Measurements from ENCODE around the gene ZNF638. TPM values are rescaled to one million over a fixed set of nuclear protein-coding genes. Genes with fewer than 3 reads are reported as not detected.

ZNF638 gene
- total RNA-seq, 1 experiment from 2014 or later, result 108 TPM

- no peak for TF ChIP-seq ZBTB33 (IDR thresholded peaks at IDR 0.05; ENCODE audit: extremely low read depth, insufficient replicate concordance, low read length)
These were observed 4.8 kb downstream of the ZNF638 start (continued) for GRCh38 chr2:71336384-71336783.

GRCh38 chr2:71336802-71337201 lies 5.2 kb downstream of the ZNF638 start:
- TF ChIP-seq POLR2AphosphoS5 (IDR thresholded peaks at IDR 0.05; ENCODE audit: low read depth, low read length), result no peak
- TF ChIP-seq SP1 (IDR thresholded peaks at IDR 0.05; ENCODE audit: low read depth), result no peak
- TF ChIP-seq ELF1 (IDR thresholded peaks at IDR 0.05; ENCODE audit: borderline replicate concordance, low read depth), result no peak
- TF ChIP-seq SIN3A (IDR thresholded peaks at IDR 0.05; ENCODE audit: low read depth), result no peak
- TF ChIP-seq SRF (IDR thresholded peaks at IDR 0.05; ENCODE audit: low read depth), result no peak
- TF ChIP-seq MAX (IDR thresholded peaks at IDR 0.05), result no peak
- TF ChIP-seq RAD21 (IDR thresholded peaks at IDR 0.05; ENCODE audit: low read depth), result no peak
- TF ChIP-seq TCF7L2 (IDR thresholded peaks at IDR 0.05; ENCODE audit: borderline replicate concordance, extremely low read depth, insufficient read depth, insufficient read length), result no peak
- no peak for TF ChIP-seq EZH2phosphoT487 (IDR thresholded peaks at IDR 0.05; ENCODE audit: borderline replicate concordance)
- no peak for TF ChIP-seq CTCF (IDR thresholded peaks at IDR 0.05 in 2 of 3, conservative IDR thresholded peaks at IDR 0.05 in 1 of 3; ENCODE audit: borderline replicate concordance in 1 of 3, insufficient read depth in 1 of 3, low read depth in 2 of 3, low read length in 2 of 3)
- no peak for TF ChIP-seq CEBPB (IDR thresholded peaks at IDR 0.05; ENCODE audit: low read depth)
- TF ChIP-seq FOSL1 (IDR thresholded peaks at IDR 0.05; ENCODE audit: low read depth), result no peak
- no peak for TF ChIP-seq ZFX (IDR thresholded peaks at IDR 0.05)
- peaks cover 100% of the 10 kb centered on the region for H3K79me2 ChIP-seq (ENCODE audit: insufficient read depth, low read length)
- no peak overlapping the region for H3K9ac ChIP-seq (ENCODE audit: low read length)
- H3K27ac ChIP-seq (ENCODE audit: low read depth, low read length), result no peak overlapping the region
- no peaks in the 10 kb centered on the region for H3K27me3 ChIP-seq (ENCODE audit: insufficient read depth, low read length)
- ChIA-PET POLR2A (no interaction called here), CTCF (interaction anchor here (0.7 kb wide), 1 partner anchor 1551 kb away, joined by 3 read pairs; no protein-coding TSS in a partner anchor), RAD21 (ENCODE audit: low non-redundant PET in 1 of 2, low total read pairs in 2 of 2, uncharacterized antibody in 2 of 2, unreplicated experiment in 2 of 2) (no interaction called here)
- intact Hi-C loops (cut with micrococcal nuclease), result loop anchor here (10.0 kb wide), 1 partner anchor 112 kb away; the partner anchor contains the start of gene PAIP2B
- H3K4me2 ChIP-seq (ENCODE audit: low read length), result no peak overlapping the region
- H3K36me3 ChIP-seq (ENCODE audit: control insufficient read depth in 1 of 2, insufficient read depth in 2 of 2, low read length in 2 of 2), result no peaks in the 10 kb centered on the region
- no peak overlapping the region for H2AFZ ChIP-seq (ENCODE audit: low read depth, low read length, poor library complexity, severe bottlenecking)
- H3K4me1 ChIP-seq (ENCODE audit: control insufficient read depth in 1 of 2, insufficient read depth in 2 of 2, low read length in 2 of 2), result peaks cover 0 to 10% of the 10 kb centered on the region in 2 experiments; a peak in 2 of 4 replicates
- no peaks in the 10 kb centered on the region for H3K9me2 ChIP-seq (ENCODE audit: insufficient read depth)
- no peak overlapping the region for H3K4me3 ChIP-seq (replicated peaks in 1 of 2; ENCODE audit: low read depth in 1 of 2, low read length in 2 of 2)
- DNase-seq (ENCODE audit: low read depth, low spot score) (no peak), ATAC-seq (no peak)
- peaks cover 31% of the 10 kb centered on the region; the same call in 1 of the 2 replicates for H4K20me1 ChIP-seq (ENCODE audit: insufficient read depth)
- BruUV-seq (replicated peaks), result no TSS peak
- no peaks in the 10 kb centered on the region for H3K9me3 ChIP-seq (ENCODE audit: control insufficient read depth in 1 of 2, insufficient read depth in 1 of 2, low read depth in 1 of 2, low read length in 2 of 2)
